SKM-1 (cell line): ENCODE results near the gene IFTAP.

Experiments
- DNase-seq: peaks from one replicate; lab custom pipeline; 2025; ENCODE audit not compliant: unreplicated experiment; lab: John Stamatoyannopoulos, UW

Gene IFTAP

GRCh38 chr11:36596880-36597279 is 2.6 kb downstream of the IFTAP start:
- no peak for DNase-seq

GRCh38 chr11:36598051-36598450 is 3.7 kb downstream of the IFTAP start, which contains the start of gene RAG2:
TSS of gene RAG2 (minus strand) at chr11:36598236. CDS start at chr11:36594168, 4,068 bp downstream.
- DNase-seq: no peak

- no peak for DNase-seq
These were observed 5.9 kb downstream of the IFTAP start for GRCh38 chr11:36600180-36600579.

GRCh38 chr11:36601155-36601554 is 6.9 kb downstream of the IFTAP start:
- no peak for DNase-seq

- DNase-seq: no peak
These were observed 7.8 kb downstream of the IFTAP start for GRCh38 chr11:36602135-36602534.

GRCh38 chr11:36605221-36606216 is 11.2 kb downstream of the IFTAP start:
- DNase-seq: no peak

GRCh38 chr11:36608491-36609199 is 14.3 kb downstream of the IFTAP start:
- no peak for DNase-seq

GRCh38 chr11:36609383-36609782 is 15.1 kb downstream of the IFTAP start:
- DNase-seq: no peak

GRCh38 chr11:36615826-36616225 is 21.5 kb downstream of the IFTAP start:
- no peak for DNase-seq

GRCh38 chr11:36617543-36618362 is 23.5 kb downstream of the IFTAP start:
- no peak for DNase-seq

GRCh38 chr11:36618363-36619047 is 24.2 kb downstream of the IFTAP start:
- DNase-seq: no peak

GRCh38 chr11:36619502-36619901 is 25.2 kb downstream of the IFTAP start:
- DNase-seq: no peak

- no peak for DNase-seq
These were observed 25.9 kb downstream of the IFTAP start for GRCh38 chr11:36620246-36620645.

GRCh38 chr11:36622431-36623136 is 28.3 kb downstream of the IFTAP start:
- DNase-seq: no peak

- DNase-seq: no peak
These were observed 29.2 kb downstream of the IFTAP start for GRCh38 chr11:36623494-36623893.

GRCh38 chr11:36627006-36627405 is 32.7 kb downstream of the IFTAP start:
- no peak for DNase-seq

GRCh38 chr11:36627471-36627870 is 33.2 kb downstream of the IFTAP start:
- DNase-seq: no peak

GRCh38 chr11:36628141-36628540 is 33.8 kb downstream of the IFTAP start:
- no peak for DNase-seq

GRCh38 chr11:36628765-36629244 is 34.5 kb downstream of the IFTAP start:
- DNase-seq: no peak

- DNase-seq: no peak
These were observed 37.5 kb downstream of the IFTAP start for GRCh38 chr11:36631774-36632173.
